Loucy (cell line): ENCODE results near the gene PLXNB3.

Experiments used
- H2AFZ ChIP-seq: fragments of 200-600 bp; sonication (generic); 2 replicates; pipeline ENCODE4 v1.6.0; 2016; ENCODE audit warnings: antibody characterized with exemption, mild to moderate bottlenecking, low read length, moderate library complexity
- H3F3A ChIP-seq: fragments of 200-600 bp; 2 replicates; pipeline ENCODE4 v1.6.0; 2016; ENCODE audit warnings: antibody characterized with exemption, low read depth, mild to moderate bottlenecking
- H3K27me3 ChIP-seq: fragments of 200-600 bp; sonication (generic); 2 replicates; pipeline ENCODE4 v1.6.1; 2014; ENCODE audit warnings: low read length, mild to moderate bottlenecking; ENCODE audit not compliant: insufficient read depth, poor library complexity, severe bottlenecking
- H3K36me3 ChIP-seq: fragments of 200-600 bp; sonication (generic); 2 replicates; pipeline ENCODE4 v1.6.1; 2016; ENCODE audit warnings: low read length; ENCODE audit not compliant: insufficient read depth
- H3K4me1 ChIP-seq: fragments of 200-600 bp; sonication (generic); 2 replicates; pipeline ENCODE4 v1.5.1; 2014; ENCODE audit warnings: low read length, mild to moderate bottlenecking; ENCODE audit not compliant: insufficient read depth, poor library complexity, severe bottlenecking
- H3K4me2 ChIP-seq: fragments of 200-600 bp; sonication (generic); 2 replicates; pipeline ENCODE4 v1.6.0; 2014; ENCODE audit warnings: antibody characterized with exemption, low read length, low read depth, mild to moderate bottlenecking; ENCODE audit not compliant: poor library complexity, severe bottlenecking
- H3K4me3 ChIP-seq: fragments of 200-600 bp; sonication (generic); 2 replicates; pipeline ENCODE4 v1.5.1; 2014; ENCODE audit warnings: low read length, mild to moderate bottlenecking, mixed read lengths; ENCODE audit not compliant: poor library complexity, severe bottlenecking
- H3K79me2 ChIP-seq: fragments of 200-600 bp; sonication (generic); 2 replicates; pipeline ENCODE4 v1.6.1; 2014; ENCODE audit warnings: low read length; ENCODE audit not compliant: insufficient read depth
- H3K9ac ChIP-seq: fragments of 200-600 bp; sonication (generic); 2 replicates; pipeline ENCODE4 v1.6.0; 2014; ENCODE audit warnings: mild to moderate bottlenecking, low read depth, low read length, moderate library complexity; ENCODE audit not compliant: poor library complexity, severe bottlenecking
- H3K9me2 ChIP-seq: fragments of 200-600 bp; sonication (generic); replicated peaks from 2 replicates; pipeline ENCODE4 v1.6.1; 2016; ENCODE audit warnings: low read depth, low read length, mixed read lengths
- H3K9me3 ChIP-seq: fragments of 200-600 bp; sonication (generic); 2 replicates; pipeline ENCODE4 v1.6.1; 2014; ENCODE audit warnings: mild to moderate bottlenecking, antibody characterized with exemption, low read length, low read depth; ENCODE audit not compliant: insufficient read depth
- H4K20me1 ChIP-seq: fragments of 200-600 bp; sonication (generic); 2 replicates; pipeline ENCODE4 v1.6.0; 2014; ENCODE audit warnings: antibody characterized with exemption, low read length, mild to moderate bottlenecking; ENCODE audit not compliant: insufficient read depth, poor library complexity, severe bottlenecking
- CTCF ChIP-seq: fragments of 200-600 bp; sonication (generic); conservative IDR thresholded peaks from 2 replicates; pipeline ENCODE4 v1.5.1; 2014; ENCODE audit warnings: mild to moderate bottlenecking, antibody characterized with exemption, low read length
- EZH2phosphoT487 ChIP-seq: fragments of 200-600 bp; IDR thresholded peaks from 2 replicates; pipeline ENCODE4 v1.6.1; 2018; ENCODE audit warnings: antibody characterized with exemption, mild to moderate bottlenecking, moderate library complexity, borderline replicate concordance

PLXNB3 gene

GRCh38 chrX:153723351-153724251 is 40.4 kb upstream of the PLXNB3 start:
- TF ChIP-seq EZH2phosphoT487 (no peak), CTCF (peak; percentile 48)
- peak overlapping the region; percentile 88 for H3K9ac ChIP-seq
- H3K36me3 ChIP-seq = peaks cover 21% of the 10 kb centered on the region; the same call in 1 of the 2 replicates
- H3K4me1 ChIP-seq = peaks cover 37% of the 10 kb centered on the region
- peak overlapping the region; percentile 83 for H3K4me2 ChIP-seq
- H3K9me3 ChIP-seq = no peaks in the 10 kb centered on the region
- H4K20me1 ChIP-seq = peaks cover 30% of the 10 kb centered on the region
- H3K27me3 ChIP-seq = no peaks in the 10 kb centered on the region
- H2AFZ ChIP-seq = 0 out of 2 replicates have a peak overlapping the region, but pooled peaks have one; percentile 27
- no peaks in the 10 kb centered on the region for H3F3A ChIP-seq
- peak overlapping the region; percentile 77 for H3K4me3 ChIP-seq
- H3K79me2 ChIP-seq = peaks cover 59% of the 10 kb centered on the region
- H3K9me2 ChIP-seq = no peaks in the 10 kb centered on the region

- peak within 1 kb of the TSS; percentile 83 for H3K4me2 ChIP-seq
- H3K79me2 ChIP-seq = peaks cover 51% of the 10 kb centered on the region
- peaks cover 37% of the 10 kb centered on the region for H3K4me1 ChIP-seq
- peaks cover 22% of the 10 kb centered on the region for H4K20me1 ChIP-seq
- H3K9me2 ChIP-seq = no peaks in the 10 kb centered on the region
- H3K4me3 ChIP-seq = peak within 1 kb of the TSS; percentile 77
- H3K36me3 ChIP-seq = peaks cover 12% of the 10 kb centered on the region; the same call in 1 of the 2 replicates
- peak within 1 kb of the TSS; percentile 88 for H3K9ac ChIP-seq
- H3K27me3 ChIP-seq = no peaks in the 10 kb centered on the region
- no peaks in the 10 kb centered on the region for H3F3A ChIP-seq
- no peaks in the 10 kb centered on the region for H3K9me3 ChIP-seq
- TF ChIP-seq EZH2phosphoT487 = no peak
- no peak for TF ChIP-seq CTCF
- H2AFZ ChIP-seq = 0 out of 2 replicates have a peak within 1 kb of the TSS, but pooled peaks have one; percentile 27
Measured at GRCh38 chrX:153724252-153725038, 39.6 kb upstream of the PLXNB3 start, which contains the start of the genes ABCD1 and BCAP31. Gene ABCD1 (plus strand): TSS chrX:153724856. CDS start chrX:153725267, 411 bp downstream. Gene BCAP31 (minus strand): TSS chrX:153724387. CDS start chrX:153723244, 1,143 bp downstream.

- Histone ChIP-seq H2AFZ (no peak overlapping the region), H4K20me1 (peaks cover 22% of the 10 kb centered on the region), H3K79me2 (peaks cover 43% of the 10 kb centered on the region), H3K4me1 (peaks cover 37% of the 10 kb centered on the region), H3K4me2 (peak overlapping the region; percentile 78), H3K9ac (peak overlapping the region; percentile 88), H3K36me3 (peaks cover 5% of the 10 kb centered on the region; the same call in 1 of the 2 replicates), H3K9me3 (no peaks in the 10 kb centered on the region), H3F3A (no peaks in the 10 kb centered on the region), H3K27me3 (no peaks in the 10 kb centered on the region), H3K9me2 (no peaks in the 10 kb centered on the region), H3K4me3 (peak overlapping the region; percentile 77)
- TF ChIP-seq EZH2phosphoT487 (no peak), CTCF (no peak)
Measured at GRCh38 chrX:153725039-153725831, 38.8 kb upstream of the PLXNB3 start.
